H7 (cell line): Measurements from ENCODE around the gene RAB25. TPM values are rescaled to one million over a fixed set of nuclear protein-coding genes. Genes with fewer than 3 reads are reported as not detected.
"Not testable (repeated sequence)": the region's sequence is repeated elsewhere in the genome, so short reads cannot be mapped to it uniquely, and the experiment has no call there.

Experiments
- DNase-seq: peaks from one replicate; pipeline ENCODE4 v3.0.0; 2012
- H3K27me3 ChIP-seq: 2 replicates; pipeline ENCODE4 v1.6.0; 2011; ENCODE audit warnings: mild to moderate bottlenecking, low read length; ENCODE audit not compliant: control insufficient read depth, insufficient read depth
- H3K36me3 ChIP-seq: replicated peaks from 2 replicates; pipeline ENCODE4 v1.5.1; 2011; ENCODE audit warnings: low read length; ENCODE audit not compliant: control insufficient read depth, insufficient read depth
- H3K4me3 ChIP-seq: 2 replicates; pipeline ENCODE4 v1.5.1; 2011; ENCODE audit warnings: low read depth, mild to moderate bottlenecking, control low read depth, low read length, moderate library complexity; ENCODE audit not compliant: insufficient read depth
- total RNA-seq: library from RNA; depleted of rRNA; stranded (reverse); fragments of >200 nt; shearing (Covaris generic); gene quantifications from 2 replicates; pipeline ENCODE4 v1.2.3, GENCODE V29; 2014

The RAB25 gene
- total RNA-seq, 1 experiment from 2014 or later, result 18.3 TPM

DNA sequence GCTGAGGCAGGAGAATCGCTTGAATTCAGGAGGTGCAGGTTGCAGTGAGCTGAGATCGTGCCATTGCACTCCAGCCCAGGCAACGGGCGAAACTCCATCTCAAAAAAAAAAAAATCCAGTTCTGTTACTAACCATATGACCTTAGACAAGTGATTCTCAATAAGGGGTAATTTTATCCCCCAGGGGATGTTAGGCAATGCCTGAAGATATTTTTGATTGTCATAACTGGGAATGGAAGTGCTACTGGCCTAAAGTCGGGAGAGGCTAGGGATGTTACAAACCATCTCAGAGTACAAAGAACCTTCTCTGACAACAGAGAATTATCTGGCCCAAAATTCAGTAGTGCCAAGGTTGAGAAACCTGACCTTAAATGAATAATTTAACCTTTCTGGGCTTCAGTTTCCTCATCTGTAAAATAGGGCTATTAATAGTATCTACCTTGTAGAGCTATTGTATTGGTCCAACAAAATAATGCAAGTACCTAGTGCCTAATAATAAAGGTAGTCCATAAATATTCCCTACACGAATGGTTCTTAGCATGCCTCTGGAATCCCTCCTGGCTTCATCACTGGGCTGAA lies 47.8 kb downstream of the RAB25 start:
- DNase-seq, result no peak
- H3K27me3 ChIP-seq, result no peaks in the 10 kb centered on the region
- no peak overlapping the region for H3K4me3 ChIP-seq
- H3K36me3 ChIP-seq, result no peaks in the 10 kb centered on the region

DNA sequence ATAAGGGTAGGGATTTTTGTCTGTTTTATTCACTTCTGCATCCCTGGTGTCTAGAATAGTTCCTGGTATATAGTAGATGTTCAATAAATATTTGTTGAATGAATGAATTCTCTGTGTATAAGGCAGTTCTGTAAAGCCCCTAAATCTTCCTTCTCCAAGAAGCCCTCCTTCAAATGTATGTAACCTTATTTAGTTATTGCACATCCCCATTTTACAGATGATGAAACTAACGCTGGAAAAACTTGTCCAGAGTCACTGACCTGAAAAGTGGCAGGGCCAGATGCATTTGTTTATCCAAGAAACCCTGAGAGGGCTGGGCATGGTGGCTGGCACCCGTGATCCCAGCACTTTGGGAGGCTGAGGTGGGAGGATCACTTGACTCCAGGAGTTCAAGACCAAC lies 49.3 kb downstream of the RAB25 start:
- Histone ChIP-seq H3K27me3 (no peaks in the 10 kb centered on the region; the same call in 1 of the 2 replicates), H3K36me3 (no peaks in the 10 kb centered on the region), H3K4me3 (no peak overlapping the region)
- DNase-seq, result no peak

DNA sequence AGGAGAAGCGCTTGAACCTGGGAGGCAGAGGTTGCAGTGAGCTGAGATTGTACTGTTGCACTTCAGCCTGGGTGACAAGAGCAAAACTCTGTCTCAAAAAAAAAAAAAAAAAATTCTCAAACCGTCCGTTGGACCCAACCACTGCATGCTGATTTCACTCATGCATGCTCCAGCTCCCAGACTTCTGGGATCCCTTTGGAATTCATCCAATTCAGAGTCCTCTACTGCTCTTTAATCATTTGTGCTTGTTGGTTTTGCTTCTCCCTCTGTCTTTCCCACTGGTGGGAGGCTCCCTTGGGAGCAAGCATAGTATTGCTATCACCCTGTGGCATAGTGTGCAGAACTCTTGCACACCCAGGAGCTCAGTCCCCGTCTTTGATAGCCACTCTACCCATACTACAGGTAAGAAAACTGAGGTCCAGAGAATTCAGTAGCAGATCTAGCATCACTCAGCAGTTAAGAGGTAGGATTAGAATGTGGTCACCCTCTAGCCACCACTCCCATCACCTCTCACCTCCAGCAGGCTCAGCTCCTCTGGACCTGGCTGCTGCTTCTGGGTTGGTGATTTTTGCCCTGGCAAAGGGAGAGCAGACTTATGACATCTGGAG lies 50.5 kb downstream of the RAB25 start:
- peaks cover 2% of the 10 kb centered on the region; the same call in 1 of the 2 replicates for H3K27me3 ChIP-seq
- H3K36me3 ChIP-seq, result no peaks in the 10 kb centered on the region
- no peak for DNase-seq
- H3K4me3 ChIP-seq, result no peak overlapping the region

DNA sequence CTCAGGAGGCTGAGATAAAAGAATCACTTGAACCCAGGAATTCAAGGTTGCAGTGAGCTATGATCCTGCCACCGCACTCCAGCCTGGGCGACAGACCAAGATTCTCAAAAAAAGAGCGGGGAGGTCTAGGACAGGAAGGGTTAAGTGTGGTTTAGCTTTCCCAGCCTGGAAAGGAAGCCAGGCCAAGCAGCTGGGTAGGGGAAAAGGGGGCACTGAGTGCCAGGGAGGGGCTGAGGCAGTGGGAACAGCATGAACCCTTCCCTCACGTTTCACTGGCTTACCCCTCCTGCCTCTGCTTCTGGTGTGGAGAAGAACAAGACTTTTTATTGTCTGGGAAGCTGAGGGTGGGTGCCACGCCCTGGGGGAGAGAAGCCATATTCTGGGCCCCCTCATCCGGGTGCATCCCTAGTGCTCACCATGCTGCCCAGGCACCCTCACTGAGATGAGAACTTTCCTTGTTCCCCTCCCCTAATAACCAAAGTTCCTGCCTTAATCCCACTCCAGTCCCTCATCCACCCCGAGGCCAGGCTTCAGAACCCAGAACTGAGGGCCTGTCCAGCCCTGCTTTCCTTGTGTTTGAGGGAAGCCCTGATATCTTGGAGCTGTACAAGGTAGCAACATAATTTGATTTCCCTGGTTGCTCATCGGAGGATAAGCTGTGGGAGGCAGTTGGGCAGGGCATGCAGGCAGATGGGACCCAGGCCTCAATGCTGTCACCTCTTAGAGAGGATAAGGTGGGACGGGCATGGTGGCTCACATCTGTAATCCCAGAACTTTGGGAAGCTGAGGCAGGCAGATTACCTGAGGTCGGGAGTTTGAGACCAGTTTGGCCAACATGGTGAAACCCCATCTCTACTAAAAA lies 51.5 kb downstream of the RAB25 start:
- H3K4me3 ChIP-seq, result no peak overlapping the region
- no peak for DNase-seq
- H3K36me3 ChIP-seq, result no peaks in the 10 kb centered on the region
- H3K27me3 ChIP-seq, result peaks cover 2% of the 10 kb centered on the region; the same call in 1 of the 2 replicates

DNA sequence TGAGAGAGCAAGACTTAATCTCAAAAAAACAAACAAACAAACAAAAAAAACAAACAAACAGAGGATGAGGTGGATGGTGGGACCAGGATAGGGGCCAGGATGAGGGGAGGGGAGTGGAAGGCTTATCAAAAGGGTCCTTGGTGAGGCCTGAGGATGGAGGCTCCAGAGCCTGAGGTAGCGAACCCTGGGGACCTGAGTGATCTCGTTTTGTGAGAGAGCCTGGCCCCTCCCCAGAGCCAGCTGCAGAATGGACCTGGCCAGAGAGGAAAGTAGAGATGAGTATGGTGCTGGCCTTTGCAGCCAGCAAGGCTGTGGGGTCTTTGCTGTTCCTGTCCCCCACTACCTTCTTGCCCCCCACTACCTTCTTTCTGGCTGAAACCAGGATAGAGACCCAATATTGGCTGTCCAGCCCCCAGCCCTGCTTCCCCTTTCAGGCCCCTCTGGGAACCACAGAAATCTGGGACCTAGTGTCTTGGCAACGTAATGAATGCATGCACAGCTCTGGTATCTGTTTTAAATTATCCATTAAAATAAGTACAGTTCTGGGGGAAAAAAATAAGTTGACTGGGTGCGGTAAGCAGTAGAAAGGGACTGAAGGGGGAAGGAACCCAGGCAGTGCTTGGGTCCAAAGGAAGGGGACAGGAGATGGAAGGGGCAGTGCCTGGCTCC lies 52.5 kb downstream of the RAB25 start:
- H3K27me3 ChIP-seq, result peaks cover 2% of the 10 kb centered on the region; the same call in 1 of the 2 replicates
- DNase-seq, result no peak
- H3K36me3 ChIP-seq, result no peaks in the 10 kb centered on the region
- H3K4me3 ChIP-seq, result no peak overlapping the region

DNA sequence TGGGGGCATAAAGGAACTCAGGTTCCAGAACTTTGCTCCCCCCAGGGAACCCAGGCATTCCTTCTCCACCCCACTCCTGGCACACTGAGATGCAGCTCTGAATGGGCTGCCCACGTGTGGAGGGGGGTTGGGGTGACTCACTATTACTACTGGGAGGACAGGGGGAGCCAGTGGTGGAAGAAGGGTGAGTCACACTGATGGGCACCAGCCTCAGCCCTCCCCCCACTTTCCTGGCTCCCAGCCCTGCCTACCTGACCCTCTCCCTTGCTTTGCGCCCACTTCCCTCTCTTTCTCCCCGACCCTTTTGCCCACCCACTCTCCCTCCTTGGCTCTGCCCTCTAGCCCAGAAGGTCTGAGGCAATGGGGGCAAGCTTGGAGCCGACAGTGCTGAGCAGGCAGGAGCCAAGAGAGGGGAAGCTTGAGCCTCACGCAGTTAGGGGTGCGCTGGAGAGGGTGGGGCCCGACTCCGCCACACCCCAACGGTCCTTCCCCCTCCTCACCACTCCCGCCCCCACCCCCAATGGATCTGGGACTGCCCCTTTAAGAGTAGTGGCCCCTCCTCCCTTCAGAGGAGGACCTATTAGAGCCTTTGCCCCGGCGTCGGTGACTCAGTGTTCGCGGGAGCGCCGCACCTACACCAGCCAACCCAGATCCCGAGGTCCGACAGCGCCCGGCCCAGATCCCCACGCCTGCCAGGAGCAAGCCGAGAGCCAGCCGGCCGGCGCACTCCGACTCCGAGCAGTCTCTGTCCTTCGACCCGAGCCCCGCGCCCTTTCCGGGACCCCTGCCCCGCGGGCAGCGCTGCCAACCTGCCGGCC lies 53.4 kb downstream of the RAB25 start, which contains the start of gene LMNA:
LMNA (plus strand) TSS at position 611 of the 818 bp plus-strand sequence. CDS start 208 bp downstream, outside the sequence.
- Histone ChIP-seq H3K27me3 (peaks cover 2% of the 10 kb centered on the region; the same call in 1 of the 2 replicates), H3K4me3 (peak within 1 kb of the TSS; percentile 99), H3K36me3 (no peaks in the 10 kb centered on the region)
- peak; percentile 96 for DNase-seq

DNA sequence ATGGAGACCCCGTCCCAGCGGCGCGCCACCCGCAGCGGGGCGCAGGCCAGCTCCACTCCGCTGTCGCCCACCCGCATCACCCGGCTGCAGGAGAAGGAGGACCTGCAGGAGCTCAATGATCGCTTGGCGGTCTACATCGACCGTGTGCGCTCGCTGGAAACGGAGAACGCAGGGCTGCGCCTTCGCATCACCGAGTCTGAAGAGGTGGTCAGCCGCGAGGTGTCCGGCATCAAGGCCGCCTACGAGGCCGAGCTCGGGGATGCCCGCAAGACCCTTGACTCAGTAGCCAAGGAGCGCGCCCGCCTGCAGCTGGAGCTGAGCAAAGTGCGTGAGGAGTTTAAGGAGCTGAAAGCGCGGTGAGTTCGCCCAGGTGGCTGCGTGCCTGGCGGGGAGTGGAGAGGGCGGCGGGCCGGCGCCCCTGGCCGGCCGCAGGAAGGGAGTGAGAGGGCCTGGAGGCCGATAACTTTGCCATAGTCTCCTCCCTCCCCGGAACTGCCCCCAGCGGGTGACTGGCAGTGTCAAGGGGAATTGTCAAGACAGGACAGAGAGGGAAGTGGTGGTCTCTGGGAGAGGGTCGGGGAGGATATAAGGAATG lies 54.1 kb downstream of the RAB25 start:
- Histone ChIP-seq H3K36me3 (no peaks in the 10 kb centered on the region), H3K4me3 (peak overlapping the region; percentile 99), H3K27me3 (peaks cover 2% of the 10 kb centered on the region; the same call in 1 of the 2 replicates)
- peak; percentile 84 for DNase-seq

DNA sequence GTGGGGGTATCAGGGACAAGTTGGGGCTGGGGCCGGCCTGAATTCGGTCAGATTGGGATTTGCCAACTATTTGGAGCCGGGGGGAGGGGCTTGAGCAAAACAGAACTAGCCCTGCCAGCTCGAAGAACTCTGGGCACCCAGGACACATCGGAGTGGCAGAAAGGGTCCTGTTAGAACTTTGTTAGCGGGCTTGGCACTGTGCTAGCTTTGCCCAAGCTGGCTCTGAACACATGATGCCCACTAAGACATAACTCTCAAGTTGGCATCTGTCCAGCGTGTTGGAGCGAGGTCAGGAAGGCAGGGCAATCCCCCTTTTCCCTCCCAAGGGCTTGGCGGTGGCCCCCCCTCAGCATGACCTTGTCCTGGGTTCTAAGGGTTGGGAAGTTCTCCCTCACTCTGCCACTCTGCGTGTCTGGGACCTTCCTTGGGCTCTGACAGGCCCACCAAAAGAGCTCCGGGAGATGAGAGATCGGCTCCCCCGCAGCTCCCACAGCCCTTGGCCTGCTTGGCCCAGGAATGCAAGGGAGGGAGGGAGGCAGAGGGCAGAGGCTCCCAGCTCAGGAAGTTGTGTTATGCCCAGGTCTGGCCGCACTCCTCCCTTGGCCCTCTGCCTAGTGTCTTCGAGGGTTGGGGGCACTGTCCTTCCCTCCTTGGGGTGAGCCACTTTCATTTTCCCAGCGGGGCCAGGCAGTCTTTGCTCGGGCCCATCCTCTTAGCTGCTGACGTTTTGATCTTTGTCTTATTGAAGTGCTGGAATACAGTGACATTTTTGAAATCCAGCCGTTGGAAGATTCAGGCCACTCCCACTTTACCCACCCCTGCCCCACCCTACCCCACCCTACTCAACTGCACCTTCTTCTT lies 54.8 kb downstream of the RAB25 start:
- DNase-seq, result peak; percentile 78
- Histone ChIP-seq H3K4me3 (peak overlapping the region; percentile 99), H3K27me3 (peaks cover 2% of the 10 kb centered on the region; the same call in 1 of the 2 replicates), H3K36me3 (peaks cover 1% of the 10 kb centered on the region; the same call in 1 of the 2 replicates)

DNA sequence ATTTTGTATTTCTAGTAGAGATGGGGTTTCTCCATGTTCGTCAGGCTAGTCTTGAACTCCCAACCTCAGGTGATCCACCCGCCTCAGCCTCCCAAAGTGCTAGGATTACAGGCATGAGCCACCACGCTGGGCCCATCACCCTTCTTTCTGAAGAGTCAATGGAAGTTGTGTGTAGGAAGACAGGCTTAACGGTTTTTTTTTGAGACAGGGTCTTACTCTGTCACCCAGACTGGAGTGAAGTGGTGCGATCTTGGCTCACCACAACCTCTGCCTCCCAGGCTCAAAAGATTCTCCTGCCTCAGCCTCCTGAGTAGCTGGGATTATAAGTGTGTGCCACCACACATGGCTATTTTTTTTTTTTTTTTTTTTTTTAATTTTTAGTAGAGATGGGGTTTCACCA lies 55.8 kb downstream of the RAB25 start:
- H3K36me3 ChIP-seq, DNase-seq, H3K4me3 ChIP-seq, H3K27me3 ChIP-seq: not testable (repeated sequence)

DNA sequence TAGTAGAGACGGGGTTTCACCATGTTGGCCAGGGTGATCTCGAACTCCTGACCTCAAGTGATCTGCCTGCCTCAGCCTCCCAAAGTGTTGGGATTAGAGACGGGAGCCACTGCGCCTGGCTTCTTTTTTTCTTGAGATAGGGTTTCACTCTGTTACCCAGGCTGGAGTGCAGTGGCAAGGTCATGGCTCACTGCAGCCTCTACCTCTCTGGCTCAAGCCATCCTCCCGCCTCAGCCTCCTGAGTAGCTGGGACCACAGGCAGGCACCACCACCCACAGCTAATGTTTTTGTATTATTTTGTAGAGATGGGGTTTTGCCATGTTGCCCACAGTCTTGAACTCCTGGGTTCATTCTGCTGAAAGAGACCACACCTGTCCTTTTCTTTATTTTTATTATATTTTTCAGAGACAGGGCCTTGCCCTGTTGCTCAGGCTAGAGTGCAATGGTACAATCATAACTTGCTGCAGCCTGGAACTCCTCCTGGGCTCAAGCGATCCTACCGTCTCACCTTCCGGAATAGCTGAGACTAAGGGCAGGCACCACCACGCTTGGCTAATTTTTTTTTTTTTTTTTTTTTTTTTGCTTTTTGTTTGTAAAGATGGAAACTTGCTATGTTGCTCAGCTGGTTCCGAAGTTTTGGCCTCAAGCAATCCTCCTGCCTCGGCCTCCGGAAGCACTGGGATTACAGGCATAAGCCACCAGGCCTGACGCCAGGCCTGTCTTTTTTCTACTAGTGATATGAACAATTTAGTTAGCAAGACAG lies 56.6 kb downstream of the RAB25 start:
- H3K36me3 ChIP-seq, result peaks cover 1% of the 10 kb centered on the region; the same call in 1 of the 2 replicates
- H3K27me3 ChIP-seq, result peaks cover 2% of the 10 kb centered on the region; the same call in 1 of the 2 replicates
- no peak for DNase-seq
- H3K4me3 ChIP-seq, result no peak overlapping the region

DNA sequence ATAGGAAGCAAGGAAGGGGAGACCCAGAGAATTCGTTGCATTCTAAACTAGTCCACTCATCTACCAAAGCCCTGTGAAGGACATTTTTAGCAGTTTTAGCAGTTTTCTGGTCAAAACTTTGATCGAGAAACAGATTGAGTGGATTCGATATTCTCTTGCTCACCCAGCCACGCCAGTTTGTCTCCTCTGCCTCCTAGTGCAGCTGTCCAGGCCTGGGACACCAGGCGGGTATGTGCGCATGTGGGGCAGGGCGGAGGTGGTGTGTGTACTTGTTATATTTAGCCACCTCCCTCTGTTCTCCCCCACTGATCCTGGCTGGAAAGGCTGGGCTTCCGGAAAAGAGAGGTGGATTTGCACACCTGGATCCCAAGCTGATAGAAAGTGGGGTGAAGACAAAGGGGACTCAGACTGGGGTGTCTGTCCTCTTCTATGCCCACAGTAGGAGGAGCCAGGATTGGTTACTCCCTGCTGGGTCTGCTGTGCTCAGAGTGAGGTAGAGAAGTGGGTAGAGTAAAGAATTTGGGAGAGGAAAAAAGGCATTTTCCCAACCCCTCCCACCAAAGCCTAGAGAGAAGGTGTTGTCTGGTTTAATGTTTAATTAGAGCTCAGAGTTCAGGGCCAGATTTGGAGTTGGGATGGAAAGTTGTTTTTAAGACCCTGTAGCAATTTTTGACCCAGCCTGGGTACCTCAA lies 57.4 kb downstream of the RAB25 start:
- Histone ChIP-seq H3K36me3 (peaks cover 1% of the 10 kb centered on the region; the same call in 1 of the 2 replicates), H3K4me3 (no peak overlapping the region), H3K27me3 (peaks cover 2% of the 10 kb centered on the region; the same call in 1 of the 2 replicates)
- DNase-seq, result no peak
